Measurements from ENCODE around the gene GNE. TPM values are rescaled to one million over a fixed set of nuclear protein-coding genes. Genes with fewer than 3 reads are reported as not detected.

GNE gene
- total and polyA plus RNA-seq, 2 of the 13 experiments (the other 11 are each of a cell fraction or from before 2014, with no cell fraction given) = 16.1 to 24.1 TPM

DNA sequence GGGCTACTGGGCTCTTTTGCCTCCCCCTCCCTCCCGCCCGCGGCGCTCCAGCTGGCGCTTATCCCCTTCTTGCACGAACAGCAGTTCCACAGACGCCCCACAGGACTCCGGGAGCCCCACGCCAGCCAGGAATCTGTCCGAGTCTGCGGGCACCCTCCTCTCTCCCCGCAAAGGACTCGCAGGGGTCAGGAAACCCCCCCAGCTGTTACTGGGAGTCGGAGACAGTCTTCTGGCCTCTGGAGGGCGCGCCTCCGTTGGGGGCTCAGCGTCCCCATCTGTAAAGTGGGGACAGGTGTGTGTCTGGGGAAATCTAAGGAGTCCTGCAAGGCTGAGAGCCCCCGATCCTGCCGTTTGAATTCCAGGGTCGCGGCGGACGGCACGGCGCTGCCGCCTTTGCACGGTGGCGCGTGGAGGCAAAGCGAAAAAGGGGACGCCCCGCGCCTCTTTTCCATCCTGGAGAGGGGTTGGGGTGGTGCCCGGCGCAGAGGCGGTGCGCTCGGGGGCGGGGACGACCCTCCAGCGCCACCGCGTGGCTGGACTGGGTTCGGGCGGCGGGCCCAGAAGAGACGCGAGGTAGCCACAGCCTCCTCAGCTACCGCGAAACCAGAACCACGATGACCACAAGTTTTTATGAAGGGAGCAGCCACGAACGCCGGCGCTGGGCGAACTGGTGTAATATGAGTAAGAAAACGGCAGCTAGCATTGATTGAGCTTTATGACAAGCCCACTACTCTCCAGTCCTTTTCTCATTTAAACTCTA, 91.9 kb downstream of the GNE start (continued):
- TF ChIP-seq, protein P1, sequence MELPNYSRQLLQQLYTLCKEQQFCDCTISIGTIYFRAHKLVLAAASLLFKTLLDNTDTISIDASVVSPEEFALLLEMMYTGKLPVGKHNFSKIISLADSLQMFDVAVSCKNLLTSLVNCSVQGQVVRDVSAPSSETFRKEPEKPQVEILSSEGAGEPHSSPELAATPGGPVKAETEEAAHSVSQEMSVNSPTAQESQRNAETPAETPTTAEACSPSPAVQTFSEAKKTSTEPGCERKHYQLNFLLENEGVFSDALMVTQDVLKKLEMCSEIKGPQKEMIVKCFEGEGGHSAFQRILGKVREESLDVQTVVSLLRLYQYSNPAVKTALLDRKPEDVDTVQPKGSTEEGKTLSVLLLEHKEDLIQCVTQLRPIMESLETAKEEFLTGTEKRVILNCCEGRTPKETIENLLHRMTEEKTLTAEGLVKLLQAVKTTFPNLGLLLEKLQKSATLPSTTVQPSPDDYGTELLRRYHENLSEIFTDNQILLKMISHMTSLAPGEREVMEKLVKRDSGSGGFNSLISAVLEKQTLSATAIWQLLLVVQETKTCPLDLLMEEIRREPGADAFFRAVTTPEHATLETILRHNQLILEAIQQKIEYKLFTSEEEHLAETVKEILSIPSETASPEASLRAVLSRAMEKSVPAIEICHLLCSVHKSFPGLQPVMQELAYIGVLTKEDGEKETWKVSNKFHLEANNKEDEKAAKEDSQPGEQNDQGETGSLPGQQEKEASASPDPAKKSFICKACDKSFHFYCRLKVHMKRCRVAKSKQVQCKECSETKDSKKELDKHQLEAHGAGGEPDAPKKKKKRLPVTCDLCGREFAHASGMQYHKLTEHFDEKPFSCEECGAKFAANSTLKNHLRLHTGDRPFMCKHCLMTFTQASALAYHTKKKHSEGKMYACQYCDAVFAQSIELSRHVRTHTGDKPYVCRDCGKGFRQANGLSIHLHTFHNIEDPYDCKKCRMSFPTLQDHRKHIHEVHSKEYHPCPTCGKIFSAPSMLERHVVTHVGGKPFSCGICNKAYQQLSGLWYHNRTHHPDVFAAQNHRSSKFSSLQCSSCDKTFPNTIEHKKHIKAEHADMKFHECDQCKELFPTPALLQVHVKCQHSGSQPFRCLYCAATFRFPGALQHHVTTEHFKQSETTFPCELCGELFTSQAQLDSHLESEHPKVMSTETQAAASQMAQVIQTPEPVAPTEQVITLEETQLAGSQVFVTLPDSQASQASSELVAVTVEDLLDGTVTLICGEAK (IDR thresholded peaks at IDR 0.05) = no peak
- TF ChIP-seq, protein P1 (CRISPR knock-in tag; IDR thresholded peaks at IDR 0.05) = no peak; the same call in 1 of the 2 replicates
- TF ChIP-seq ZNF577 (CRISPR knock-in tag; IDR thresholded peaks at IDR 0.05; ENCODE audit: borderline replicate concordance, low read depth) (no peak), NFE2L2 (IDR thresholded peaks at IDR 0.05; ENCODE audit: low read length) (no peak), ZIK1 (CRISPR knock-in tag; IDR thresholded peaks at IDR 0.05; ENCODE audit: borderline replicate concordance, low read depth) (no peak), HNRNPLL (IDR thresholded peaks at IDR 0.05; ENCODE audit: low read depth, low read length, poor library complexity, severe bottlenecking) (no peak), SPEN (CRISPR knock-in tag; IDR thresholded peaks at IDR 0.05; ENCODE audit: low read depth) (no peak), JUND (CRISPR knock-in tag; IDR thresholded peaks at IDR 0.05) (no peak), ZNF790 (CRISPR knock-in tag; IDR thresholded peaks at IDR 0.05; ENCODE audit: borderline replicate concordance) (no peak), IKZF1 (IDR thresholded peaks at IDR 0.05) (no peak), TGIF2 (CRISPR knock-in tag; IDR thresholded peaks at IDR 0.05) (no peak), KDM1A (CRISPR knock-in tag; IDR thresholded peaks at IDR 0.05) (no peak), ZNF207 (IDR thresholded peaks at IDR 0.05; ENCODE audit: borderline replicate concordance) (no peak), ZNF343 (CRISPR knock-in tag; IDR thresholded peaks at IDR 0.05) (no peak), ZNF598 (CRISPR knock-in tag; IDR thresholded peaks at IDR 0.05; ENCODE audit: borderline replicate concordance) (0 out of 2 replicates have a peak, but pooled peaks have one; percentile 30), ZNF766 (CRISPR knock-in tag; IDR thresholded peaks at IDR 0.05; ENCODE audit: borderline replicate concordance) (0 out of 2 replicates have a peak, but pooled peaks have one; percentile 41)
- TF ChIP-seq, protein P2, sequence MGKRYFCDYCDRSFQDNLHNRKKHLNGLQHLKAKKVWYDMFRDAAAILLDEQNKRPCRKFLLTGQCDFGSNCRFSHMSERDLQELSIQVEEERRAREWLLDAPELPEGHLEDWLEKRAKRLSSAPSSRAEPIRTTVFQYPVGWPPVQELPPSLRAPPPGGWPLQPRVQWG (CRISPR knock-in tag; IDR thresholded peaks at IDR 0.05; ENCODE audit: borderline replicate concordance, low read depth) = no peak
- TF ChIP-seq, protein P3, sequence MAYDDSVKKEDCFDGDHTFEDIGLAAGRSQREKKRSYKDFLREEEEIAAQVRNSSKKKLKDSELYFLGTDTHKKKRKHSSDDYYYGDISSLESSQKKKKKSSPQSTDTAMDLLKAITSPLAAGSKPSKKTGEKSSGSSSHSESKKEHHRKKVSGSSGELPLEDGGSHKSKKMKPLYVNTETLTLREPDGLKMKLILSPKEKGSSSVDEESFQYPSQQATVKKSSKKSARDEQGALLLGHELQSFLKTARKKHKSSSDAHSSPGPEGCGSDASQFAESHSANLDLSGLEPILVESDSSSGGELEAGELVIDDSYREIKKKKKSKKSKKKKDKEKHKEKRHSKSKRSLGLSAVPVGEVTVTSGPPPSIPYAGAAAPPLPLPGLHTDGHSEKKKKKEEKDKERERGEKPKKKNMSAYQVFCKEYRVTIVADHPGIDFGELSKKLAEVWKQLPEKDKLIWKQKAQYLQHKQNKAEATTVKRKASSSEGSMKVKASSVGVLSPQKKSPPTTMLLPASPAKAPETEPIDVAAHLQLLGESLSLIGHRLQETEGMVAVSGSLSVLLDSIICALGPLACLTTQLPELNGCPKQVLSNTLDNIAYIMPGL (CRISPR knock-in tag; IDR thresholded peaks at IDR 0.05; ENCODE audit: borderline replicate concordance in 1 of 2, low read depth in 1 of 2) = peak; percentile 64 to 70; a peak in 3 of 4 replicates
